ENCODE results near the gene CRYBG1. TPM values are rescaled to one million over a fixed set of nuclear protein-coding genes. Genes with fewer than 3 reads are reported as not detected.

CRYBG1 gene
- polyA plus RNA-seq, 2 donors, result 45.2 to 74.9 TPM

DNA sequence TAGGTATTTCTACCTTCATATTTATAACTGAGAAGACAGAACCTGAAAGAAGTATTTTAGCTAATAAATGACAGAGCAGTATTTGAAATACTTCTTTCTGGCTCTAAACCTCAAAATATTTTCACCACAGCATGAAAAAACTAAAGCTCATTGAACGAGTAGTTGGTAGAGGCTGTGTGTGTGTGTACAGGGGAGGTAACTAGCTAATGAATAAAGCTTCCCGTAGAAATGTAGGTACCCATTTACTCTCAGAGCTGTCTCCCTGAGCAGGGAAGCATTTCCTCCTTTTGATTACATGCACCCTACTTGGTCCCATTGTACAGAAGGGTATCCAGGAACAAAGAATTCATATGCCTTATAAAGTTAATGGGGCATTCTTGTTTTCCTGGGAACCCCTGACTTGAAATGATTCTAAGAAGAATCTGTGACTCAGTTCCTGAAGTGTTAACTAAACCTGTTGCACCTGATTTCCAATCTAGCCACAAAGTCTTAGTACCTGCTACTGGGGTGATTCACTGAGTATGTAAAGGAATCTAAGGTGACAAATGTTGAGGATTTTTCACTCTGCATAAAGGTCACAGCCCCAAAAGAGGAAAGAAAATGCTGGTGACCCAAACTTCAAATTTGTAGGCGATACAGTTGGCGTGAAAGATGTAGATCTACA is 12.5 kb downstream of the CRYBG1 start:
- H3K4me1 ChIP-seq (ENCODE audit: control insufficient read depth in 2 of 2, insufficient read depth in 2 of 2, low read length in 1 of 2), result peaks cover 0 to 8% of the 10 kb centered on the region in 2 donors
- H3K4me3 ChIP-seq (ENCODE audit: low read depth in 1 of 2, low read length in 2 of 2), result no peak overlapping the region
- H3K9me3 ChIP-seq (ENCODE audit: control insufficient read depth in 2 of 2, insufficient read depth in 1 of 2, low read depth in 1 of 2, low read length in 1 of 2), result no peaks in the 10 kb centered on the region
- H3K36me3 ChIP-seq (ENCODE audit: control insufficient read depth in 2 of 2, insufficient read depth in 2 of 2, low read length in 1 of 2), result no peaks in the 10 kb centered on the region
- H3K27me3 ChIP-seq (ENCODE audit: control insufficient read depth in 1 of 2, insufficient read depth in 2 of 2, low read length in 2 of 2), result no peaks in the 10 kb centered on the region
- H3K27ac ChIP-seq (ENCODE audit: low read depth in 2 of 2, low read length in 1 of 2), result peak overlapping the region in 1 of 2 donors; percentile 53
- 77 to 84% methylated on average over 4 of the region's 4 CpGs for WGBS, 2 donors

DNA sequence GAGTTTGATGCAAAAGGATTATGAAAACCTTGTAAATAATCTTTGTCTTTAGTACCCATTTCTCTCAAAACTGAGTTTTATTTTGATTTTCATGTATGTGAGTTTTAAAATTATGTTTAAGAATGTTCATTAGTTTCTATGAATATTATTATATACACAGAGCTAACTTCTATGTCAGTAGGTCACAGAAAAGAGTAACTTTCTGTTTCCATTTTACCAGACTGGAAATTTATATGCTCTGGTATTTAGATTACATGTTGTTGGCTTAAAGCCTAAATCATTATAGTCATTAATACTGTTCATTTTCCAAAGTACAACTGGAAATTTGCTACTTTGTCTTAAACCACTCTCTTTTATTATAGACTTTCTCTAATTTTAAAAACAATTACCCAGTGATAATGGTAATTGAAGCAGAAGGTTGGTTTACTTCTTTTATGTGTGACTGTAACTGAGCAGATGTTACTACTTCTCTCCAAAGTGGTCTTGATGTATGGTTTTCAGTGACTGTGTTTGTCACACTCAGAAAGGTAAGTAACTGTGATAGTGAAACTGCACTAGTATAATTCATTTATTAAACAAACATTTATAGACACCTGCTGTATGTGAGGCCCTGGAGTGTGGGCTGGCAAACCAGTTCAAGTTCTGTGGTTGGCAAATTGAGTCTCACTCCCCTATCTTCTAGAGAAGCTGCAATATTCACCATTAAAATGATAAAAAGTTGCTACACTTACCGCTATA is 13.2 kb downstream of the CRYBG1 start:
- no peaks in the 10 kb centered on the region for H3K27me3 ChIP-seq (ENCODE audit: control insufficient read depth in 1 of 2, insufficient read depth in 2 of 2, low read length in 2 of 2)
- no peaks in the 10 kb centered on the region for H3K9me3 ChIP-seq (ENCODE audit: control insufficient read depth in 2 of 2, insufficient read depth in 1 of 2, low read depth in 1 of 2, low read length in 1 of 2)
- H3K4me1 ChIP-seq (ENCODE audit: control insufficient read depth in 2 of 2, insufficient read depth in 2 of 2, low read length in 1 of 2), result peaks cover 0 to 8% of the 10 kb centered on the region in 2 donors
- no peak overlapping the region for H3K4me3 ChIP-seq (ENCODE audit: low read depth in 1 of 2, low read length in 2 of 2)
- H3K27ac ChIP-seq (ENCODE audit: low read depth in 2 of 2, low read length in 1 of 2), result peak overlapping the region in 1 of 2 donors; percentile 24
- no peaks in the 10 kb centered on the region for H3K36me3 ChIP-seq (ENCODE audit: control insufficient read depth in 2 of 2, insufficient read depth in 2 of 2, low read length in 1 of 2)
- 88 to 94% methylated on average over 1 of the region's 1 CpG for WGBS, 2 donors

DNA sequence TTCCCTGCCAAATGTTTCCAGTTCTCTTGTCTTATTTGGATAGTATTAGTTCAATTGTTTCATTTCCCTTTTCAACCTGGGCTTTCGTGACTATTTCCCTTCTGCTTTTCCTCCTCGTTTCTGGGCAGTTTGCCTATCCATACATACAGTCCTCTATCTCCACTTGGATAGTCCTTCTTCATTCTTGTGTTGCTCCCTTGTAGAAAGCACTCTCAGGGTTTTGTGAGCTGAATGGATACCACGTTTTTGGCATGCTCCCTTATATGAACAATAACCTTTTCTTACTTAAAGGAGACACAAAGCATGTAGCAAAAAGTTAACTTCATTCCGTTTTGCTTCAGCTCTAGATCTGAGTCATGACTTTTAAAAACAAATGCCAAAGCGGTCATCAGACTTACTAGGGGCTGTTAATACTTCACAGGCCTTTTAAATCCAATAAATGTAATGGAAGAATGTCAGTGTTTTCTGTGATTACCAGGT is 16.6 kb downstream of the CRYBG1 start:
- WGBS, 2 donors, result 22 to 33% methylated on average over 5 of the region's 5 CpGs
- no peaks in the 10 kb centered on the region for H3K27me3 ChIP-seq (ENCODE audit: control insufficient read depth in 1 of 2, insufficient read depth in 2 of 2, low read length in 2 of 2)
- peak overlapping the region; percentile 8 to 15 for H3K27ac ChIP-seq (ENCODE audit: low read depth in 2 of 2, low read length in 1 of 2)
- no peaks in the 10 kb centered on the region for H3K9me3 ChIP-seq (ENCODE audit: control insufficient read depth in 2 of 2, insufficient read depth in 1 of 2, low read depth in 1 of 2, low read length in 1 of 2)
- no peaks in the 10 kb centered on the region for H3K36me3 ChIP-seq (ENCODE audit: control insufficient read depth in 2 of 2, insufficient read depth in 2 of 2, low read length in 1 of 2)
- peak overlapping the region in 1 of 2 donors; percentile 11 for H3K4me3 ChIP-seq (ENCODE audit: low read depth in 1 of 2, low read length in 2 of 2)
- peaks cover 0 to 2% of the 10 kb centered on the region in 2 donors for H3K4me1 ChIP-seq (ENCODE audit: control insufficient read depth in 2 of 2, insufficient read depth in 2 of 2, low read length in 1 of 2)

DNA sequence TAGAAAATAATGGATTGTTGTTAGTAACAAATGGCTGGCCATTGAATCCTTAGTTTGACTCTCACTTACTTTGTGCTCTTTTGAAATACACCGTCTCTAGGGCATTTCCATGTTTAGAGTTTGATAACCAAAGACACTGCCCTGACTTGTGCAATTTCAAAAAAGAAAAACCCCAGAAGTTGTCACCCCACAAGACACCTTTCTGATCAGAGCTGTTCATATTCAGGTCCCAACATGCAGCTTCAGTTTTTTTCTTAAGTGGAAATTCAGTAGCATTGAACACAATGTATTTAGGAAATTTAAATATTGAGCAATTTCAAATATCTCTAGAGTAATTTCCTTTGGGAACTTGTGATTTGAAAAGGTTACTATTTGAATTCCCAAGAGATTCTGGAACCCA is 19.4 kb downstream of the CRYBG1 start:
- Histone ChIP-seq H3K4me3 (ENCODE audit: low read depth in 1 of 2, low read length in 2 of 2) (no peak overlapping the region), H3K9me3 (ENCODE audit: control insufficient read depth in 2 of 2, insufficient read depth in 1 of 2, low read depth in 1 of 2, low read length in 1 of 2) (no peaks in the 10 kb centered on the region), H3K27ac (ENCODE audit: low read depth in 2 of 2, low read length in 1 of 2) (peak overlapping the region; percentile 63 to 83), H3K36me3 (ENCODE audit: control insufficient read depth in 2 of 2, insufficient read depth in 2 of 2, low read length in 1 of 2) (no peaks in the 10 kb centered on the region), H3K4me1 (ENCODE audit: control insufficient read depth in 2 of 2, insufficient read depth in 2 of 2, low read length in 1 of 2) (peaks cover 0 to 2% of the 10 kb centered on the region in 2 donors), H3K27me3 (ENCODE audit: control insufficient read depth in 1 of 2, insufficient read depth in 2 of 2, low read length in 2 of 2) (no peaks in the 10 kb centered on the region)
- 52 to 54% methylated on average over 1 of the region's 1 CpG for WGBS, 2 donors

DNA sequence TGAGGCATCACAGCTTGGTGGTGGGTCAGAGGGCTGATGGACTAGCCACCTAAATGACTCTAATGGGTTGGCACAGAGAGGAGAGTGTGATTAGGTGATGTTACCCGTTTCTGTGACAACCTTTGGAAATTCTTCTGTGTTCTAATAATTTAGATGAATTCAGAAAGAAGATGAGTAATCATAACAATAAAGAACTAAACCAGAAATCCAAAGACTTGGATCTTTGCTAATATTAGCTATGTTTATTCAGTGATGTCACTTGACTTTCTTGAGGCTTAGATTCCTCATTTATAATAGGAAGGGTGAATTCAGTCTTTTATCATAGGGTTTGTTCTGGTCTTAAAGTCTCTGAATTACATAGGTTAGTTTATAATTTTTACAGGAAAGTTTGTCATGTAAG is 19.9 kb downstream of the CRYBG1 start:
- H3K27me3 ChIP-seq (ENCODE audit: control insufficient read depth in 1 of 2, insufficient read depth in 2 of 2, low read length in 2 of 2), result no peaks in the 10 kb centered on the region
- 22 to 31% methylated on average over 1 of the region's 1 CpG for WGBS, 2 donors
- H3K9me3 ChIP-seq (ENCODE audit: control insufficient read depth in 2 of 2, insufficient read depth in 1 of 2, low read depth in 1 of 2, low read length in 1 of 2), result no peaks in the 10 kb centered on the region
- H3K4me1 ChIP-seq (ENCODE audit: control insufficient read depth in 2 of 2, insufficient read depth in 2 of 2, low read length in 1 of 2), result peaks cover 0 to 2% of the 10 kb centered on the region in 2 donors
- H3K36me3 ChIP-seq (ENCODE audit: control insufficient read depth in 2 of 2, insufficient read depth in 2 of 2, low read length in 1 of 2), result no peaks in the 10 kb centered on the region
- no peak overlapping the region for H3K4me3 ChIP-seq (ENCODE audit: low read depth in 1 of 2, low read length in 2 of 2)
- peak overlapping the region; percentile 63 to 83 for H3K27ac ChIP-seq (ENCODE audit: low read depth in 2 of 2, low read length in 1 of 2)

DNA sequence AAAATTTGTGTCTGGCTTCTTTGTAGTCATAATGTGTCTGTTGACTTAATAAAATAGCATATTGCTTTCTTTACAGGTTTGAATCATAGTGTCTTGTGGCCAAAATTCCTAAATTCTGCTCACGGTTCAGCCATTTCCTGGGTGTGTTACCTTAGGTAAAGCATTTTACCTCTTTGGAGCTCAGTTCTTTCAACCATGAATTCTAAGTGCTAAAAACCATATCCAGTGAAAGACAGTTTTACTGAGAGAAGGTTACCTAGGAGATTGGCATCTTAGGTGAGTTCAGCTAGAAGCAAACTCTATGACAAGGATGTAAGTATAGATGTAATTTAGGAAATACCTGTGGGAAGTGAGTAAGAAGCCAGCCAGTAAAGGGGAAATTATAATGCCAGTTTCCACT is 20.7 kb downstream of the CRYBG1 start:
- H3K4me1 ChIP-seq (ENCODE audit: control insufficient read depth in 2 of 2, insufficient read depth in 2 of 2, low read length in 1 of 2), result peaks cover 0 to 2% of the 10 kb centered on the region in 2 donors
- no peaks in the 10 kb centered on the region for H3K9me3 ChIP-seq (ENCODE audit: control insufficient read depth in 2 of 2, insufficient read depth in 1 of 2, low read depth in 1 of 2, low read length in 1 of 2)
- H3K27me3 ChIP-seq (ENCODE audit: control insufficient read depth in 1 of 2, insufficient read depth in 2 of 2, low read length in 2 of 2), result no peaks in the 10 kb centered on the region
- peak overlapping the region in 1 of 2 donors; percentile 60 for H3K27ac ChIP-seq (ENCODE audit: low read depth in 2 of 2, low read length in 1 of 2)
- no peaks in the 10 kb centered on the region for H3K36me3 ChIP-seq (ENCODE audit: control insufficient read depth in 2 of 2, insufficient read depth in 2 of 2, low read length in 1 of 2)
- WGBS, 2 donors, result 59 to 60% methylated on average over 1 of the region's 1 CpG
- H3K4me3 ChIP-seq (ENCODE audit: low read depth in 1 of 2, low read length in 2 of 2), result no peak overlapping the region

DNA sequence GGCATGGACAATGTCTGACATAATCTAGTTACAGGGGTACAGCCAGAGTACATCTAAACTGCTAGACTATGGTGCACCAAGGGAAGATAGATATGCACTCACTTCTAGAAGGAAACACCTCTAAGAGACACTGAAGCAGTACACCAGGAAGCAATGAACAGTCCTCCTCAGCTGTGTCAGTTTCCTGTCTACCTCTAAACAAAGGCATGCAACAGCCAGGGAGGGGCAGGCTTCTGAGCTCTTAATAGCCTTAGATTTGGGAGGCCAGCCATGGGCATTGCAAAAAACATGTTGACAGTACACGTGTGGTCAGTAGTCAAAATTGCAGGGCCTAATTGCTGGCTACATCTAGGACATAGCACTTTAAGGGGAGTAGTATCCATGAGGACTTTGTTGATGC is 21.4 kb downstream of the CRYBG1 start:
- Histone ChIP-seq H3K4me1 (ENCODE audit: control insufficient read depth in 2 of 2, insufficient read depth in 2 of 2, low read length in 1 of 2) (peaks cover 0 to 4% of the 10 kb centered on the region in 2 donors), H3K27me3 (ENCODE audit: control insufficient read depth in 1 of 2, insufficient read depth in 2 of 2, low read length in 2 of 2) (no peaks in the 10 kb centered on the region), H3K4me3 (ENCODE audit: low read depth in 1 of 2, low read length in 2 of 2) (no peak overlapping the region), H3K36me3 (ENCODE audit: control insufficient read depth in 2 of 2, insufficient read depth in 2 of 2, low read length in 1 of 2) (peaks cover 0 to 4% of the 10 kb centered on the region in 2 donors), H3K9me3 (ENCODE audit: control insufficient read depth in 2 of 2, insufficient read depth in 1 of 2, low read depth in 1 of 2, low read length in 1 of 2) (no peaks in the 10 kb centered on the region), H3K27ac (ENCODE audit: low read depth in 2 of 2, low read length in 1 of 2) (peak overlapping the region; percentile 60 to 88)
- 34 to 37% methylated on average over 1 of the region's 1 CpG for WGBS, 2 donors

DNA sequence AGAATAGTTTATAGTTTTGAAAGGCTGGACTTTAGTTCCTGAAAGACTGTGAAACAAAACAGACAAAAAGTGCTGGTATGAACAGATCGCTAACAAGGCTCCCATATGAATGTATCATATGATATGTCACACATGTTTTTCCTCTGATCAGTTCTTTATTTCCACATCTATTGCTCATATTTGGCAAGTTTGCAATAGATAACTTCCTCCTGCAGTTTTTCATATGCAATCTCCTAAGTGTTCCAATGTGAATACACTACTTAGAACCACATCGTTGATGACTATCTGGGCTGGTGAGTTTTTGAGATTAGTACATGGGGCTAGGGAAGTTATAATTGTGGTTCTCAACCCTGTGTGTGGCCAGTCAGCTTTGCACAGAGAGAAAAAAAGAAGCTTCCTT is 23.1 kb downstream of the CRYBG1 start:
- H3K27me3 ChIP-seq (ENCODE audit: control insufficient read depth in 1 of 2, insufficient read depth in 2 of 2, low read length in 2 of 2), result no peaks in the 10 kb centered on the region
- H3K9me3 ChIP-seq (ENCODE audit: control insufficient read depth in 2 of 2, insufficient read depth in 1 of 2, low read depth in 1 of 2, low read length in 1 of 2), result no peaks in the 10 kb centered on the region
- H3K36me3 ChIP-seq (ENCODE audit: control insufficient read depth in 2 of 2, insufficient read depth in 2 of 2, low read length in 1 of 2), result peaks cover 0 to 4% of the 10 kb centered on the region in 2 donors
- peak overlapping the region in 1 of 2 donors; percentile 69 for H3K27ac ChIP-seq (ENCODE audit: low read depth in 2 of 2, low read length in 1 of 2)
- H3K4me3 ChIP-seq (ENCODE audit: low read depth in 1 of 2, low read length in 2 of 2), result no peak overlapping the region
- peaks cover 0 to 4% of the 10 kb centered on the region in 2 donors for H3K4me1 ChIP-seq (ENCODE audit: control insufficient read depth in 2 of 2, insufficient read depth in 2 of 2, low read length in 1 of 2)
- WGBS, 2 donors, result 45 to 64% methylated on average over 2 of the region's 2 CpGs

DNA sequence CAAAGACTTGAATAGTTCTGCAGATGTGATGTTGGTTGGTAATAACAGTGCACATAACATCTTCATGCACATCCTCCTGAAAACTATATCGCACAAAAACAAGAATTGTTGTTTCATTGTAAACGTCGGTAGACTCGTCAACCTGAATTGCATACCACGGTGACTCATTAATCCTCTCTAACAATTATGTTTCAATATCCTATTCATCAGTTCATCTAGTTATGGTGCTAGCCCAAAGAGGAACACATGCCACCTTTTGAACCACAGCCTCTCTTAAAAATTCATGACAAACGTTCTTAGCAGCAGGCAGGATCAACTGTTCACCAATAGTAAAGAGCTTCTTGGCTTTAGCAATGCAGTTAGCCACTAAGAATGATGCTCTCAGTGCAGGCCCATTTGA is 25.0 kb downstream of the CRYBG1 start:
- Histone ChIP-seq H3K9me3 (ENCODE audit: control insufficient read depth in 2 of 2, insufficient read depth in 1 of 2, low read depth in 1 of 2, low read length in 1 of 2) (no peaks in the 10 kb centered on the region), H3K27ac (ENCODE audit: low read depth in 2 of 2, low read length in 1 of 2) (peak overlapping the region in 1 of 2 donors; percentile 30), H3K36me3 (ENCODE audit: control insufficient read depth in 2 of 2, insufficient read depth in 2 of 2, low read length in 1 of 2) (peaks cover 0 to 4% of the 10 kb centered on the region in 2 donors), H3K4me3 (ENCODE audit: low read depth in 1 of 2, low read length in 2 of 2) (no peak overlapping the region), H3K4me1 (ENCODE audit: control insufficient read depth in 2 of 2, insufficient read depth in 2 of 2, low read length in 1 of 2) (peaks cover 0 to 4% of the 10 kb centered on the region in 2 donors), H3K27me3 (ENCODE audit: control insufficient read depth in 1 of 2, insufficient read depth in 2 of 2, low read length in 2 of 2) (no peaks in the 10 kb centered on the region)
- 52 to 60% methylated on average over 6 of the region's 6 CpGs for WGBS, 2 donors

All from esophagus (tissue), 2 donors.